ENCODE results near the gene VWC2.

Gene VWC2

GRCh38 chr7:49852619-49853462 is 79.4 kb downstream of the VWC2 start:
- Mint-ChIP-seq H3K36me3 (ENCODE audit: low read depth) (no peaks in the 10 kb centered on the region), H3K9me3 (no peaks in the 10 kb centered on the region), H3K4me1 (ENCODE audit: low read depth) (no peaks in the 10 kb centered on the region), H3K27ac (no peak overlapping the region), H3K27me3 (peaks cover 1% of the 10 kb centered on the region), H3K4me3 (no peak overlapping the region)

- no peaks in the 10 kb centered on the region for H3K36me3 Mint-ChIP-seq (ENCODE audit: low read depth)
- H3K27me3 Mint-ChIP-seq = no peaks in the 10 kb centered on the region
- no peaks in the 10 kb centered on the region for H3K9me3 Mint-ChIP-seq
- no peaks in the 10 kb centered on the region for H3K4me1 Mint-ChIP-seq (ENCODE audit: low read depth)
- no peak overlapping the region for H3K4me3 Mint-ChIP-seq
- no peak overlapping the region for H3K27ac Mint-ChIP-seq
These were observed 82.0 kb downstream of the VWC2 start for GRCh38 chr7:49855281-49855980.

DNA sequence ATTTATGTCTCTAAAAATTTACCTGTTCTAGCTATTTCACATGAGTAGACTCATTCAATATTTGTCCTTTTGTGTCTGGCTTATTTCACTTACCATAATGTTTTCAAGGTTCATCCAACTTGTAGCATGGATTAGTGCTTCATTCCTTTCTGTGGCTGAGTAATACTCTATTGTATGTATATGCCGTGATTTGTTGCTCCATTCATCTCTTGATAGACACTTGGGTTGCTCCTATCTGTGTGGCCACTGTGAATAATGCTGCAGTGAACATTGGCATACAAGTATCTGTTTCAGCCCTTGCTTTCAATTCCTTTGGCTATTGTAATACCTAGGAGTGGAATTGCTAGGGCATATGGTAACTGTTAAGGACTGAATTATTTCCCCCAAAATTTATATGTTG is 86.9 kb downstream of the VWC2 start:
- Mint-ChIP-seq H3K27me3 (no peaks in the 10 kb centered on the region), H3K4me1 (ENCODE audit: low read depth) (no peaks in the 10 kb centered on the region), H3K36me3 (ENCODE audit: low read depth) (no peaks in the 10 kb centered on the region), H3K9me3 (no peaks in the 10 kb centered on the region), H3K4me3 (no peak overlapping the region), H3K27ac (no peak overlapping the region)

DNA sequence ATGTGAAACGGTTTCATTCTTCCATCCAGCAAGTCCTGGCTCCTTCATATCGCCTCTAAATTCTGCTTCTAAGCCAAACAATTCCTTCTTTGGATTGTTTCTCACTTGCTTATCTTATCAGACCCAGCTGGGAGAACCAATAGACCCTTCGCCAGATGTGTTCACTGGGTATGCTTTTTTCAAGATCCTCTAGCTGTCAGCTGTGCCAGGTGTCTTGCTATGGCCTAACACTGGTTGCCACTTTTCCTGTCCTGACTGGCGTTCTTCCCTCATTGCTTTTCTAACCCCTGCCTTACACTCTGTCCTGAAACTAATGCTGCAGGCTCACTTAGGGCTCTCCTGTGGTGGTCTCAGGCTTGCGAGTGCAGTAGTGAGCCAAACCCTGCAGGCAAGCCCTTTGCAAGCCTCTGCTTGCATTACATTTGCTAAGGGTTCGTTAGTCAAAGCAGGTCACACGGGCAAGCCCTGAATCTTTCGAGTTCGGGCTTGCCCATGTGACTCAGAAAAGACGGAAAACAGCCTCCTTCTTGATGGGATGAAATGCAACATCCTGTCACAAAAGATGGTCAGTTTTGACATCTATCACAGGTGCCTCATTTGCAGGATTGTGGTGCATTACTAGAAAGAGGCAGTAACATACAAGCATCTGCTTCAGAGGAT is 92.8 kb downstream of the VWC2 start:
- Mint-ChIP-seq H3K27ac (no peak overlapping the region), H3K27me3 (peaks cover 3% of the 10 kb centered on the region), H3K36me3 (ENCODE audit: low read depth) (no peaks in the 10 kb centered on the region), H3K4me1 (ENCODE audit: low read depth) (no peaks in the 10 kb centered on the region), H3K4me3 (no peak overlapping the region), H3K9me3 (no peaks in the 10 kb centered on the region)

- H3K9me3 Mint-ChIP-seq = no peaks in the 10 kb centered on the region
- H3K4me3 Mint-ChIP-seq = no peak overlapping the region
- H3K4me1 Mint-ChIP-seq (ENCODE audit: low read depth) = no peaks in the 10 kb centered on the region
- H3K27me3 Mint-ChIP-seq = peaks cover 3% of the 10 kb centered on the region
- no peaks in the 10 kb centered on the region for H3K36me3 Mint-ChIP-seq (ENCODE audit: low read depth)
- no peak overlapping the region for H3K27ac Mint-ChIP-seq
These were observed 93.5 kb downstream of the VWC2 start for GRCh38 chr7:49866910-49867309.

GRCh38 chr7:49873420-49873819 is 100.0 kb downstream of the VWC2 start:
- no peaks in the 10 kb centered on the region for H3K9me3 Mint-ChIP-seq
- H3K27me3 Mint-ChIP-seq = peaks cover 3% of the 10 kb centered on the region
- no peaks in the 10 kb centered on the region for H3K4me1 Mint-ChIP-seq (ENCODE audit: low read depth)
- H3K36me3 Mint-ChIP-seq (ENCODE audit: low read depth) = no peaks in the 10 kb centered on the region
- H3K27ac Mint-ChIP-seq = no peak overlapping the region
- H3K4me3 Mint-ChIP-seq = no peak overlapping the region

- H3K4me1 Mint-ChIP-seq (ENCODE audit: low read depth) = no peaks in the 10 kb centered on the region
- H3K27me3 Mint-ChIP-seq = peaks cover 3% of the 10 kb centered on the region
- no peak overlapping the region for H3K4me3 Mint-ChIP-seq
- no peaks in the 10 kb centered on the region for H3K36me3 Mint-ChIP-seq (ENCODE audit: low read depth)
- H3K9me3 Mint-ChIP-seq = no peaks in the 10 kb centered on the region
- H3K27ac Mint-ChIP-seq = no peak overlapping the region
These were observed 101.9 kb downstream of the VWC2 start for GRCh38 chr7:49875336-49875735.

- Mint-ChIP-seq H3K4me3 (no peak overlapping the region), H3K9me3 (no peaks in the 10 kb centered on the region), H3K4me1 (ENCODE audit: low read depth) (no peaks in the 10 kb centered on the region), H3K27me3 (peaks cover 3% of the 10 kb centered on the region), H3K36me3 (ENCODE audit: low read depth) (no peaks in the 10 kb centered on the region), H3K27ac (no peak overlapping the region)
These were observed 102.8 kb downstream of the VWC2 start for GRCh38 chr7:49876202-49876601.

- no peaks in the 10 kb centered on the region for H3K4me1 Mint-ChIP-seq (ENCODE audit: low read depth)
- H3K27ac Mint-ChIP-seq = no peak overlapping the region
- no peaks in the 10 kb centered on the region for H3K9me3 Mint-ChIP-seq
- H3K4me3 Mint-ChIP-seq = no peak overlapping the region
- H3K36me3 Mint-ChIP-seq (ENCODE audit: low read depth) = no peaks in the 10 kb centered on the region
- H3K27me3 Mint-ChIP-seq = peaks cover 7% of the 10 kb centered on the region
These were observed 104.7 kb downstream of the VWC2 start for GRCh38 chr7:49878089-49878488.

GRCh38 chr7:49878627-49879026 is 105.2 kb downstream of the VWC2 start:
- Mint-ChIP-seq H3K4me1 (ENCODE audit: low read depth) (no peaks in the 10 kb centered on the region), H3K27ac (no peak overlapping the region), H3K9me3 (no peaks in the 10 kb centered on the region), H3K27me3 (peaks cover 11% of the 10 kb centered on the region), H3K36me3 (ENCODE audit: low read depth) (no peaks in the 10 kb centered on the region), H3K4me3 (no peak overlapping the region)

GRCh38 chr7:49883933-49884332 is 110.5 kb downstream of the VWC2 start:
- Mint-ChIP-seq H3K4me3 (no peak overlapping the region), H3K36me3 (ENCODE audit: low read depth) (no peaks in the 10 kb centered on the region), H3K4me1 (ENCODE audit: low read depth) (no peaks in the 10 kb centered on the region), H3K9me3 (no peaks in the 10 kb centered on the region), H3K27ac (no peak overlapping the region), H3K27me3 (peaks cover 11% of the 10 kb centered on the region)

DNA sequence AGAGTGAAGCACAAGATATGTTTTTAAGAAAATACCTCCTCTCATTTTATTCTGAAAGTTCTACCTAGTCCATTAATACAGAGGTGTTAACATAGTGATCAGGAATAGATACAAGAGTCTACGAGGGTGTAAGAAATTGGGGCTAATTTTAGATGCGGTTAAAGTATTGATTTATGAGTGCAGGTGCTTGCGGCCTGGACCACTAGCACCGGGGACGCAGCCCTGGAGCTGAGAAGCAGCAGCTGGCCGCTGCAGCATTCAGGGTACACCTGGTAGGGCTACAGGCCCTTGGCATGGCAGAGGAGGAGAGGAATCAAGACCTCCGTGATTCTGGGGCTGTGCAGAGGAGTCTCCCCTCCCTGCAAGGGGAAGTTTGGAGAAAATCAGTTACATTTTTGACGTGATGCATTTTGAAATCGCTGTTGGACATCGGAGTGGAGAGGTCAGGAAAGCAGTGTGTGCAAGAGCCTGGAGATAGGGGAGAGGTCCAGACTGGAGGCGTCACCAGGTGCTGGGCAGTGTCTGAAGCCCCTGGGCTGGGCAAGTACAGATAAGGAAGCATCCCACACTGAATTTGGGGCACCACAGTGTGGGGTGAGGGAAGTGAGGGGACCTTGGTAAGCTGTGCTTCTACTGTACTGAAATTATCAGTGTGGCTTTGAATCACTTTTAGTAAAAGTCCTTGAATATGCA is 112.3 kb downstream of the VWC2 start:
- Mint-ChIP-seq H3K9me3 (no peaks in the 10 kb centered on the region), H3K27ac (no peak overlapping the region), H3K4me1 (ENCODE audit: low read depth) (no peaks in the 10 kb centered on the region), H3K27me3 (peaks cover 11% of the 10 kb centered on the region), H3K36me3 (ENCODE audit: low read depth) (no peaks in the 10 kb centered on the region), H3K4me3 (no peak overlapping the region)

DNA sequence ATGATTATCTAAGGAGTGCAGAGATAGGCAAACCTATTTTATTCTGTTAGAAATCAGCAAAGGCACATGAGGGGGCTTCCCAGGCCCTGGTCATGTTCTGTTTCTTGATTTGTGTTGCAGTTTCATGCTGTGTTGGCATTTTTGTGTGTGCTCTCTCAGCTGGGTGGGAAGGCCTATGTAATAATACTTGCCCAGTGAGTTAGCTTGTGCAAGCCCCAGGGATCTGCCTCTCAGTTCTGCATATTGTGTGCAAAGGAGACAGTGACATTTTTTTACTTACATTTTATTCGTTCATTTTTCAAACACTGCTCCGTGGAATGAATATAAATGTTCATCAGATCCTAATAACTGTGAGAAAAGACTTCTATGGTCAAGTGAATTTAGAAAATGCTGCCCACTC is 119.0 kb downstream of the VWC2 start:
- Mint-ChIP-seq H3K9me3 (no peaks in the 10 kb centered on the region), H3K27me3 (no peaks in the 10 kb centered on the region), H3K27ac (no peak overlapping the region), H3K36me3 (ENCODE audit: low read depth) (no peaks in the 10 kb centered on the region), H3K4me3 (no peak overlapping the region), H3K4me1 (ENCODE audit: low read depth) (no peaks in the 10 kb centered on the region)

- H3K9me3 Mint-ChIP-seq = no peaks in the 10 kb centered on the region
- H3K27me3 Mint-ChIP-seq = no peaks in the 10 kb centered on the region
- no peaks in the 10 kb centered on the region for H3K36me3 Mint-ChIP-seq (ENCODE audit: low read depth)
- no peak overlapping the region for H3K27ac Mint-ChIP-seq
- no peak overlapping the region for H3K4me3 Mint-ChIP-seq
- H3K4me1 Mint-ChIP-seq (ENCODE audit: low read depth) = no peaks in the 10 kb centered on the region
These were observed 119.7 kb downstream of the VWC2 start for GRCh38 chr7:49893131-49893530.

DNA sequence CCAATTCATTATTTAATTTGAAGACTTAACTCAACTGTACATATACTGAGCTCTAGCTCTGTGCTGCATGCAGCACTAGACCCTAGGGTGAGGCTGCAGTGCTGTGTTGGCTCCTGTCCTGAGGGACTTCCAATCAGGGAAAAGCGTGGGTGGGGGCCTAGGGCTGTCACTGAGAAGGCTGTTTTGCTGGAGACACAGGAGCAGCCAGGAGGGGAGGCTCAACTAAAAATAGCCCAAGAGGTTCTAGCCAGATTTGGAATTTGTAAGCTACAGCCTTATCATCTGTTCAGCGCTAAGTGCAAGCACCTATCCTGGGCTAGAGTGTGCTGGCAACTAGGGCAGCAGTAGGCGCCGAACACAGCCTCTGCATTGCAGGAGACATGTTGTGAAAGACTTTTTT is 121.1 kb downstream of the VWC2 start:
- Mint-ChIP-seq H3K4me1 (ENCODE audit: low read depth) (no peaks in the 10 kb centered on the region), H3K4me3 (no peak overlapping the region), H3K27me3 (no peaks in the 10 kb centered on the region), H3K9me3 (no peaks in the 10 kb centered on the region), H3K36me3 (ENCODE audit: low read depth) (no peaks in the 10 kb centered on the region), H3K27ac (no peak overlapping the region)

All from stimulated activated naive CD8-positive, alpha-beta T cell treated with anti-CD3 and anti-CD28 coated beads, Interleukin-15, Interleukin-2, amounts not matched to agents 100 ng/mL and 50 ng/mL, for 24 hours (primary cell).